ENCODE results near the gene MECP2.

The MECP2 gene

DNA sequence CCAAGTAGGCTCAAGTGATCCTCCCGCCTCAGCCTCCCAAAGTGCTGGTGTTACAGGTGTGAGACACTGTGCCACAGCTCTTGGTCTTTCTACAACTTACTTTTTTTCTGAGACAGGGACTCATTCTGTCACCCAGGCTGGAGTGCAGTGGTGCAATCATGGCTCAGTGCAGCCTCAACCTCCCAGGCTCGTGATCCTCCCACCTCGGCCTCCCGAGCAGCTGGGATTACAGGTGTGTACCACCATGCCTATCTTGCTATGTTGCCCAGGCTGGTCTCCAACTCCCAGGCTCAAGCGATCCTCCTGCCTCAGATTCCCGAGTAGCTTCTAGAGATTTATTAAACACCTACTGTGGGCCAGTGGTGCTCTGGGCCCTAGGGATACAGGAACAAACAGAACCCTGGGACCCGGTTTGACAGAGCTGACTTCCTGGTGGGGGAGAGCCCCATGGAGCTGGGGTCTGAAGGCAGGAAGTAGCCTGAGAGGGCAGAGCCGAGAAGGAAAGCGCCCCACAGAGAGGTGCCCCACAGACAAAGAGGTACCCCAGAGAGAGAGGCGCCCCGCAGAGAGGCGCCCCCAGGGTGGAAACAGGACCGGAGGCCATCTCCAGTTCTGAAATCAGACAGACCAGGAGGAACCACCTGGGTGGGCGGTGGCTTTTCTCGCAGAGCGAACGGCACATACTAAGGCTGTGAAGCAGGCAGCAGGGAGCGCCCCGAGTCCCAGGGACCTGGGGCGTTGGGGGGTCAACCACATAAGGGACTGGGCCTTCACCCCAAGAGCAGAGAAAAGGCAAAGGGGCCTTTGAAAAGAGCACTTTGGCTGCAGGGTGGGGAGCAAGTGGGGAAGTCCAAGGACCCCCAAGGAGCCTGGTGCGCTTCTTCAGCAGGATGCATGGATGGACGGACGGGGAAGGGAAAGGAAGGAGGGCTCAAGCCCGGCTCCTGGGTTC is 82.8 kb downstream of the MECP2 start:
- in situ Hi-C loops (cut with HindIII; ENCODE audit: low pct_unique_long_range_greater_than_20kb, low sequenced_read_pairs) = no loop called here
- DNase-seq (ENCODE audit: low read depth in 1 of 2, low spot score in 1 of 2) = no peak
- TF ChIP-seq JUND (IDR thresholded peaks at IDR 0.05; ENCODE audit: low read depth) = no peak

DNA sequence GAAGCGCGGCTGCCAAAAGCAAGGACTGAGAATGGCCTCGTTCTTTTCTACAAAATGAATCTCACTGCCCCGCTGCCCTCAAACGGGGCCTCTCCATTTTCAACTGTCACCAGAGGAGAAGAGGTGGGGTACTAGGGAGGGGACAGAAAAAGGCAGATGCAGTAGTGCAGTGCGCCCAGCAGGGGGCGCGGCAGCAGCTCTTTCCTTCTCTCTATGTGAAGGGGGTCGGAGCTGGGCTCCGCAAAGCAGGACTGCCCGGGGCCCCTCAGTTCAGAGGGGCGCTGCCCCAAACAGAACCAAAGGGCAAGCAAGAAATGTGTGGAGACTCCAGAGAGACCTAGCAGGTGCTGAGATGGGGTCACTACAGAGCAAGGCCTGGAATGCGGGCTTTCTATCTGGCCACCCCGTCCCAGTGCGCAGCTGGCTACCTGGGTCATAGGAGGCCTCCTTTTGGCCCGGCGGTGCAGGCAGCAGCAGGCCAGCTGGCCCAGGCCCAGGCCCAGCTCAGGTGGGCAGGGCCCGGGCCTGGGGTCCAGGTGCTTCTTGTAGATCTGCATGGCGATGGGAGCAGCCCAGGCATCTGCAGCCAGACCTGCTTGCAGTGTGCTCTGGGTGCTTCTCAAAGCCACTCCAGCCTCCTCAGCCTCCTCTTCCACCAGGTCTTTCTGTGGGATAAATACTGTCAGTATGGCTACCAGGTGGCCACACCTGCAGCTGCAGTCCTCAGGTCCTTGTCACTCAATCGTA is 83.7 kb downstream of the MECP2 start:
- no peak for TF ChIP-seq JUND (IDR thresholded peaks at IDR 0.05; ENCODE audit: low read depth)
- DNase-seq (ENCODE audit: low read depth in 1 of 2, low spot score in 1 of 2) = no peak
- in situ Hi-C loops (cut with HindIII; ENCODE audit: low pct_unique_long_range_greater_than_20kb, low sequenced_read_pairs) = no loop called here

DNA sequence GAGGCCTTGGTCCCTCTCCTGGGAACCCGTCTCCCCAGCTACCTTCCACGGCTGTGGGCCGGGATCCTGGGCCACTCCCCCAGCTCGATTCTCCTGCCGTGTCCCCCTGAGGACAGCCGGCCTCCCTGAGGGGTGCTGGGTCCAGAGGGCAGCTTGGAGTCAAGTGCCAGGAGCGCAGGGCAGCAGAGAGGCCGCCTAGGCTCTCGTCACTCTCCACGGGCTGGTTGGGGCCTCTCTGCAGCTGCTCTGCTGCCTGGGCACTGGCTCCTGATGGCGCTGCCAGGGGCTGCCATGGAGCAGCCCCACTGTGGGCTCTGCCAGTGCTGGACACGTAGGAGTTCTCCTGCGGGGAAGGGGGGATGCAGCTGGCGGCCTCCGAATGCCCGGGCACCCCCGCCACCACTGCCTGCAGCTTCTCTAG is 84.5 kb downstream of the MECP2 start:
- no peak for DNase-seq (ENCODE audit: low read depth in 1 of 2, low spot score in 1 of 2)
- no peak for TF ChIP-seq JUND (IDR thresholded peaks at IDR 0.05; ENCODE audit: low read depth)
- in situ Hi-C loops (cut with HindIII; ENCODE audit: low pct_unique_long_range_greater_than_20kb, low sequenced_read_pairs) = no loop called here

DNA sequence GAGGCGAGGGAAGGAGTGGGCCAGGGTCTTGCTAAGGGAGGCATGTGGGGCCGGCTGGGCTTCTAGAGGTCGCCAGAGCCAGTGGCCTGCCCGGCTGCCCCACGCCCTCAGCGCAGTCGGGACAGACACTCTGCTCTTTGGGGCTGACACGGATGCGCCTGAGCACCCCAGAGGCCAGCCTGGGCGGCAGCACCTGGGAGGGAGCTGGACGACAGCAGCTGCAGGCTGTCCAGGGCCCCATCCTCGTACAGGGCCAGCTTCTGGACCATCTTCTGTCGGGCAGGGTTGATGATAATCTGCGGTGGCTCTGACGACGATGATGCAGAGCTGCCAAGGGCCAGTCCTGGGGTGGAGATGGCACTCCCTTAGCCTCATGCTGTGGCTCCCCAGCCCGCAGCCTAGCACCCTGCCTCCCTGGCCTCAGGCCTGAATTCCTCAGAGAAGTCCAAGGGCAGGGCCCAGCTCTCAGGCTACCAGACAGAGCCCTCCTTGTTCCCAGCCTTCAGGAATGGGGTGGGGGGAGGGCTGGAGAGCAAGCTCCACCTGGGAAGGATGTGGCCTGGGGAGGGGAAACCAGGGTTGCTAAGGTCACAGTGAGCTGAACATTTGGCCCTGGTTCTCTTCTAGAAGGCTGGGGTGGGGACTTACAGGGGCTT is 85.1 kb downstream of the MECP2 start:
- no peak for TF ChIP-seq JUND (IDR thresholded peaks at IDR 0.05; ENCODE audit: low read depth)
- in situ Hi-C loops (cut with HindIII; ENCODE audit: low pct_unique_long_range_greater_than_20kb, low sequenced_read_pairs) = no loop called here
- DNase-seq (ENCODE audit: low read depth in 1 of 2, low spot score in 1 of 2) = no peak

DNA sequence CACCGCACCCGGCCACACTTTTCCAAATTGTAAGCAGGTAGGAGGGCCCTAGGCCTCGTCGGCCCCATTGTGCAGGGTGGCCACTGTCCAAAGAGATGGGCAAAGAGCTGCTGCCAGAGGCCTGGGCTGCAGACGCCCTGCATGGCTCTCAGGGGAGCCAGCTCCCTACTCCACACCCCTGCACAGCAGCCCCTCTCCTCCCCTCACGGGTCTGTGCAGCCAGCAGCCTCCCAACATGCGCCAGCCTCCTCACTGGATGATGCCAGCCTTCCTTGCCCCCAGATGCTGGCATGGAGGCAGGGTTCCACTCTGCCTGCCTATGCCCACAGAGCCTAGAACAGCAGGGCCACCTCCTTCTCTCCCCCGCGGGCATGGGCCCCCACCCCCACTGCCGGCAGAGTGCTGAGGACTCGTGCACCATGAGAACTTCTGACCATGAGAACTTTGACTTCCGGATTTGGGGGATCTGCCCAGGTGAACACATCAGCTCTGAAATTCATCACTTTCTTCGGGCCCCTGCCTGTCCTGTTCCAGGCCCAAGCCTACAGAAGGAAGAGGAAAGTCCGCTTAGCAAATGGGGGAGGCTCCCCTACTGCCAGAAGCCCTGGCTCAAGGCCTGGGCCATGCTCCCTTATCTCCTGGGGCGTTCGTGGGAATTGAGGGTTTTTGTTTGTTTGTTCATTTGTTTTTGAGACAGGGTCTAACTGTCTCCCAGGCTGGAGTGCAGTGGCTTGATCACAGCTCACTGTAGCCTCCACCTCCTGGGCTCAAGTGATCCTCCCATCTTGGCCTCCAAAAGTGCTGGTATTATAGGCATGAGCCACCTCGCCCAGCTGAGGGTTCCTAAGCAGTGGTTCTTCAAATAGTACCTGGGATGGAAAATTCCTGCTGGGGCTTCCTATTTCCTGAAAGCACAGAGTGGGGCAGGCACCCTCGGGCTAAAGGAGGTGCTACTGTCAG is 85.9 kb downstream of the MECP2 start:
- TF ChIP-seq JUND (IDR thresholded peaks at IDR 0.05; ENCODE audit: low read depth) = no peak
- no peak for DNase-seq (ENCODE audit: low read depth in 1 of 2, low spot score in 1 of 2)
- in situ Hi-C loops (cut with HindIII; ENCODE audit: low pct_unique_long_range_greater_than_20kb, low sequenced_read_pairs) = no loop called here

DNA sequence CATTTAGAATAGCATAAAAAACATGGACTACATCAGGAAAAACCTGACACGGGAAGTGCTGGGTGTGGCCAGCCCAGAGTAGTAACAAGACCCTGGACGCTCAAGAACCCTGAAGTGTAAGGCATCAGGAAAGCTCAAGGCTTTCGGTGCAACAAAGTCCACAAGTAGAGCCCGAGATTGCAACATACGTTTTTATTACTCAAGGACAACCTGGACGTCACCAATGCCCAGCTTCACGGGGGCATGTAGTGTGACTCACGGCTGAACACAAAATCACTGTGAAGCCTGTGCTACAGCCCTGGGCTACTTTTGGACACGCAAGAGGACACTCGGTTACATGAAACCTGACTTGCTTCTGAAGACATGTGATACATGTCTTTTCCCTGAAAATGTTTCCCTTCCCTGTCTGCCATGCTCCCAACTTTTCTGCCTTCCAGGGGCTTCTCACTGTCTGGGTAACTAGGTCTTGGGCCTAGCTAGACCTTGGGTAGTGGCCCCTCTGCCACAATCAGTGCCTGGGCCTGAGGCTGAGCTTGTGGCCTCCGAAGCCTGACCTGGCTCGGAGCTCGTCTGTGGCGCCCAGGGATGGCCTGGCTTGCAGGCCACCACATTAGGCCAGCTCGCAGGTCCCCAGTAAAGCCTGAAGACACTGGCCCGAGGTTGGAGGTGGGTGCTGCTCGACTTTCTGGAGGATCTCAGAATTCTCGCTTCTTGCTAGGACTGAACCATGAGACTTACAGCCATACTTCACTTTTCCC is 87.0 kb downstream of the MECP2 start:
- no peak for TF ChIP-seq JUND (IDR thresholded peaks at IDR 0.05; ENCODE audit: low read depth)
- no peak for DNase-seq (ENCODE audit: low read depth in 1 of 2, low spot score in 1 of 2)
- in situ Hi-C loops (cut with HindIII; ENCODE audit: low pct_unique_long_range_greater_than_20kb, low sequenced_read_pairs) = no loop called here

DNA sequence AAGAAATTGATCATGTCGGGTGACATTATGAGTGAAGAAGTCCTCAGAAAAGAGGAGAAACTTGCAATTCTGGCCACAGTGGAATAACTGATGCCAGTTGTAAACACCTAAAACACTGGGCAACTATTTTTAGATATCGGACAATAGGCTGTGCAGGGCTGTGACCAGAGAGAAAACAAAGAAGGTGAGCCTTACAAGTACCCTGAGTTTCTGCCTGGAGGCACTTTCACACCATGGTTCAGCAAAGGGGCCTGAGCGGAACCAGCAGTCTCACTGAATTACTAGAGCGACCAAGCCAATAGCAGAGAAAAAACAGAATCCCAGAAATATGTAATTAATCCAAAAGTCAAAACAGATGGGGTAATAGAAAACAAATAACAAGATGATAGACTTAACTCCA is 89.0 kb downstream of the MECP2 start:
- in situ Hi-C loops (cut with HindIII; ENCODE audit: low pct_unique_long_range_greater_than_20kb, low sequenced_read_pairs) = no loop called here
- no peak for TF ChIP-seq JUND (IDR thresholded peaks at IDR 0.05; ENCODE audit: low read depth)
- DNase-seq (ENCODE audit: low read depth in 1 of 2, low spot score in 1 of 2) = no peak

DNA sequence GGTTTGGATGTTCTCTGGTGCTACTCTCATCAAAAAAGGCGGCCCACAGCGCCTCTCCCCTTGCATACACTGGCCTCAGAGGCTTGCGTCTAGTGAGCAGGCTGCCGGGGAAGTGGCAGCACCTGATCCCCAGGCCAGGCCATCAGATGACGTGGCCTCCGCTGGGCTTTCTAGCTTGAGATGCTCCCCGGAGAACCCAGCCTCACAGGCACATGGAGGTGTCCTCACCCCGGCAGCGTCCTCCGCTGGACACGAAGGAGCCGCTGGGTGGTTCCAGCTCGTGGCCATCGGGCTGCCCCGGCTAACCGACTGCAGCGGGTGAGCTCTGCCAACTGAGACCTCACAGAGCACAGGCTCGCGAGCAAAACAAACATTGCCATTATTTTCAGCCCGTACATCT is 90.6 kb downstream of the MECP2 start:
- no peak for DNase-seq (ENCODE audit: low read depth in 1 of 2, low spot score in 1 of 2)
- no peak for TF ChIP-seq JUND (IDR thresholded peaks at IDR 0.05; ENCODE audit: low read depth)
- in situ Hi-C loops (cut with HindIII; ENCODE audit: low pct_unique_long_range_greater_than_20kb, low sequenced_read_pairs) = no loop called here

DNA sequence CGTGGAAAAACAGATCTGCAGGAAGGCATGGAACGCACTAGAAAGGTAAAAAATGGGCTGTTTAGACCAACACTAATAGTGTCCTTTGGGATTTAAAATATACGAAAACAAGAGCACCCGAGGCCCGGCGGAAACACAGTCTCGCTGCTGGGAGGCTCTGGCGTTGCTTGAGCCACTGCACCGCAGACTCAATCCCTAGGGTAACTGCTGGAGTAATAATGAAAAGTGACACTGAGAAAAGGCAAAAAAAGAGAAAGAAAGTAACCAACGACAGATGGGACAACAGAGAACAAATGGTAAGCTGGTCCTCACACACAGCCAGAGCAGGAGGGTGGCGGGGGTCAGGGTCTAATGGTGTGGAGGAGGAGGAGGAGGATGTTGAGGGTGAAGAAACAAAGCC is 93.2 kb downstream of the MECP2 start:
- in situ Hi-C loops (cut with HindIII; ENCODE audit: low pct_unique_long_range_greater_than_20kb, low sequenced_read_pairs) = no loop called here
- no peak for TF ChIP-seq JUND (IDR thresholded peaks at IDR 0.05; ENCODE audit: low read depth)
- no peak for DNase-seq (ENCODE audit: low read depth in 1 of 2, low spot score in 1 of 2)

DNA sequence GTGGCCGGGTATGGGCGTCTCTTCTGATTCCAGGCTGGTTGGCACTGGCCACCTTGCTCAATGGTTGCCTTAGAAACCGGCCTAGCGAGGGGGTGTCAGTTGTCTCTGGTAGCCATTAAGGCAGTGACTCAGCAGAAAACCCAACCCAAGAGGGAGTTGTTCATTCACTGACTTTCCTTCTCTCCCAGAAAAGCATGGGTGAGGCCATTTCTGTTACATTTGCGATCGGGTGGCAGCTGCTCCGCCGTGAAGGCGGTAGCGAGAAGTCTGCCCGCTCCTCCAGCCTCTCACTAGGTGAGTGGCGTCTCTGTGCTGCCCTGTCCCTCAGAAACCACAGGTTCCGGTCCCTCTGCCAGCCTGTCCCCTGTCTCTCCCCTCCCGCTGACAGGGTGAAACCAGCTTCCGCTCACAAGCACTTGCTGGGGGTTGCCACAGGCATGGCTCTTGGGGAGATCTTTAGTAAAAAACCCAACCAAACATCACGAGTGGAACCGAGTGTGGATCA is 95.2 kb downstream of the MECP2 start:
- TF ChIP-seq JUND (IDR thresholded peaks at IDR 0.05; ENCODE audit: low read depth) = no peak
- no peak for DNase-seq (ENCODE audit: low read depth in 1 of 2, low spot score in 1 of 2)
- in situ Hi-C loops (cut with HindIII; ENCODE audit: low pct_unique_long_range_greater_than_20kb, low sequenced_read_pairs) = no loop called here

DNA sequence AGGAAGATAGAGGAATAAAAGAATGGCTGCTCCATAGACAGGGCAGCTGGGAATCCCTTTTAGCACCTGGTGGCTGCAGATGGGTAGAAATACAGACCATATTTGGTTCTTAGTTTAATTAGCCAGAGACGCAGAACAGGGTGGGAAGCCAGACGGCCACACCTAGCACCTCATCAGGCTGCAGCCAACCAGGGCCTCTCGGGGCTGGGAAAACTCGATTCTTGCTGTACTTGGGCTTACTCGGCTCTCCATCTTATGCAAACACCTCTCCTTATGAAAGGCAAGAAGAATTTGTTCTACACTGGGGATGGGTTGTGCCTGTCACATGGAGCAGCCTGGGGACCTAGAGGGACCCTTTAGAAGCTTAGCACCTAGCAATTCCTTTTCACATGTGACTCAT is 97.5 kb downstream of the MECP2 start:
- in situ Hi-C loops (cut with HindIII; ENCODE audit: low pct_unique_long_range_greater_than_20kb, low sequenced_read_pairs) = no loop called here
- peak in 1 of 2 experiments; percentile 53 for DNase-seq (ENCODE audit: low read depth in 1 of 2, low spot score in 1 of 2)
- no peak for TF ChIP-seq JUND (IDR thresholded peaks at IDR 0.05; ENCODE audit: low read depth)
